Activated CD4-positive, alpha-beta T cell treated with anti-CD3 and anti-CD28 coated beads, Interleukin-10, Interleukin-2, amounts not matched to agents 100 ng/mL and 50 ng/mL, durations not matched to agents 16 hours and 8 hours (primary cell): Measurements from ENCODE around the gene WASF3.
"Not testable (repeated sequence)": the region's sequence is repeated elsewhere in the genome, so short reads cannot be mapped to it uniquely, and the experiment has no call there.

Experiments used
- DNase-seq: peaks from one replicate; pipeline ENCODE4 v3.0.0-alpha.2; 2020

WASF3 gene

DNA sequence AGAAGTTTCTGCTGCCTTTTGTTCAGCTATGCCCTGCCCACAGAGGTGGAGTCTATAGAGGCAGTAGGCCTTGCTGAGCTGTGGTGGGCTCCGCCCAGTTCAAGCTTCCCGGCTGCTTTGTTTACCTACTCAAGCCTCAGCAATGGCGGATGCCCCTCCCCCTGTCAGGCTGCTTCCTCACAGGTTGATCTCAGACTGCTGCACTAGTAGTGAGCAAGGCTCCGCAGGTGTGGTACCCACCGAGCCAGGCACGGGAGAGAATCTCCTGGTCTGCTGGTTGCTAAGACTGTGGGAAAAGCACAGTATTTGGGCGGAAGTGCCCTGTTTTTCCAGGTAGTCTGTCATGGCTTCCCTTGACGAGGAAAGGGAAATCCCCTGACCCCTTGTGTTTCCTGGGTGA, 78.6 kb downstream of the WASF3 start:
- not testable (repeated sequence) for DNase-seq

DNA sequence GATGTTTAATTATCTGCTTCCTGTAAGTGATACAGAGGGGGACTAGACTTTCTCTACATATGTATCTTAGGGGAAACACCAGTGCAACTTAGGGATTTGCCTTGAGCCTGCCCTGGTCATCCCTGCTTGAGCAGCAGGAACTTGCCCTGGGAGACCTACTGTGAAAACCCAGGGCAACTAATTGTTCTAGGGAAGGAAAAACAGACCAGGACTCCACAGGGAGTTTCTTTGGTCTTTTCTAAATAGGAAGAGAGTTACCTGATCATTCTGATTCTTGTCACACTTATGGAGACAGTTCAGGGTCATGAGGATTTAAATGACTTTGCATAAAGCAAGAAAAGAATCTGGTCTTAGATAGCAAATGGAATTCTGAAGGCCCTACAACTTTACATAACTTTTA, 89.1 kb downstream of the WASF3 start:
- no peak for DNase-seq

DNA sequence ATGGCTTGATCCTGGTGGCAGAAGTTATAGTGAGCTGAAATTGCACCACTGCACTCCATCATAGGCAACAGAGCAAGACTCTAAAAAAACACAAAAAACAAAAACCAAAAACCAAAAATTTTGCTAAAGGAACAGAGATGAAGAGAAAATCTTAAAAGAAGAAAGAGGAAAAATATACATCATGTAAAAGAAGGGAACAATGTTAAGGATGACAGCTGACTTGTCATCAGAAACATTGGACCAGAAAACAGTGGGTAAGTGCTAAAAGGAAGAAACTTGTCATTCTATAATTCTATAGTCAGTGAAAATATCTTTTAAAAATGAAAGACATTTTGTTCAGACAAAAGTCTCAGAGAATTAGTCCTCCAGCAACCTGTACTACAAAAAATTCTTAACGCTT, 93.8 kb downstream of the WASF3 start:
- no peak for DNase-seq

DNA sequence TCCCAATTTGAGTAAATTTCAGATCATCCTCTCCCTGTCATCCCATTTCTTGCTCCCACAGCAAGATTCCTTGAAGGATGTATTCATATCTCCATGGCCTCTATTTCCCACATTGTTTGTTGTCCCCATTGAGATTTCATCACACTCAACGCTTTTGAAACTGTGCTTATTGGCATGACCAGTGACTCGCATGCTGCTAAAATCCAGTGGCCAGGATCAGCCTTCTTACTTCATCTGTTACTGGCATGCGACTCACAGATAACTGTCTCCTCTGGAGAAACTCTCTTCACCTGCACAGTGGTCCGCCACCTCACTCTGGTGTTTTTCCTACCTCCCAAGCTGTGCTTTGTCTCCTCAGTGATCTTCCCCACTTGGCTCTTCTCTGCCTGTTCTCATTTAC, 95.8 kb downstream of the WASF3 start:
- DNase-seq: no peak

DNA sequence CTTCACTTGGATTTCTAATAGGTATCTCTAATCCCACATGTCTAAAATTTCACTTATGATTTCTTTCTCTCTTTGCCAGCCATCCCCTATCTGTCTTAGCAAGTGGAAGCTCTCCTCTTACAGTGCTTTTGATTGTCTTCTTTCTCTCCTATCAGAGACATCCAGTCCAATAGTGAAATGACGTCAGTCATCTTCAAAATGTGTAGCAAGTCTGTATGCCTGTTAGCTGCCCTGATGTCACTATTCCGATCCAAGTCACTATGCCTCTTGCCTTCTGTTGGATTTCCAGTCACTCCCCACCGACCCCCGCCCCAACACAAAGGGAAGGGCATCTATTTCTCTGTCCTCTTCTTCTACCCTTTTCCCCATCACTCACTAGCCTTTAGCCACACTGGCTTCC, 96.4 kb downstream of the WASF3 start:
- no peak for DNase-seq

DNA sequence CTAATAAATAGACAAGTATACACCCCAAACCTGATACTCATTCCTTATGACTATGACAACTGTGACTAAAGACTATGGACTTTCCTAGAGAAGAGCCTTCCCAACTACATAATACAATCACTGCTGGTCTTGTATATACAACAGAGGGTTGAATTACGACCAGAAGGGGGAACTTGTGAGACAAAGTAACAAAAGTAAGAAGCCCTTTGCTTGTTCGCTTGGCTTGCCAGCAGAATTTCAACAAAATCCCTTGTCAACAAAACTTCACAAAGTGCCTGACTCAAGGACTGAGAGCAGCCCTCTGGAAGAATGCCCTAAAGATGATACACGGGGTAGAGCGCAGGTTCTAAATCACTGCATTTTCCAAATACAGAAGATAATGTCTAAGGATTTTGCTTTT, 99.4 kb downstream of the WASF3 start:
- no peak for DNase-seq

DNA sequence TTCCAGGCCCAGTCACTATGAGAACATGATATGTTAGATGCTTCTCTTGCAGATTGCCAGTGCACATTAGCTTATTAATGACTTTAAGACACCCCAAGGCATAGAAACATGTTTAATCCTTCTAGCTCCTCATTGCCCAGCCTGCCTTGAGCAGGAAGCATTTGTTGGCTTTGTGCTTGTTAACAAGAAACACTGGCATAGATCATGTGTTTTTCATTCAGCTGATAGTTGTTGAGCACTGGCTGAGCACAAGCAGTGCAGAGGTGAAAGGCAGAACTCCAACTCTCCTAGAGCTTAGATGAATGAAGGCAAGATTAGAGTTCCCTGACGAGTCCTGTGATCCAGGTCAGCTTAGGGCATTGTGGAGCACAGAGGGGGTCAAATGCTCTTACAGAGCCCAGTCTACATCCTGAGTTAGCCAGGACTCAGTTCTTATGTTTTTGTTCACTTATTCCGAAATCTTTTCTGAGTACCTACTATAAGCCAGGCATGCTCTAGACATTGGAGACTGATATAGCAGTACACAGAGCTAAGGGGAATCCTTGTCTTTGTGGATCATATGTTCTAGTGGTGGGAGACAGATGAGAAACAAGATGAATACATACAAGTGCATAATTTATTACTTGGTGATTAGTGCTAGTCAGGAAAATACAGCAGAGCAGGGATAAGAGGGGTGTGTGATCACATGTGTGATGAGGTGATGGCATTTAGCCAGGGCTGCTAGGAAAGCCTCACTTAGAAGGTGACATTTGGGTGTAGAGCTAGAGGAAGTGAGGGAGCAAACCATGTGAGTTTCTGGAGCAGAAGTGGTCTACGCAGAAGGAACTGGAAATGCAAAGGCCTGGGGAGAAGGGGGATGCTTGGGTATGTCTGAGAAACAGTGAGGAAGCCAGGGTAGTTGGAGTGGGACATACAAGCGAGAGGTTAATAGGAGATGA, 101.2 kb downstream of the WASF3 start:
- DNase-seq: no peak

DNA sequence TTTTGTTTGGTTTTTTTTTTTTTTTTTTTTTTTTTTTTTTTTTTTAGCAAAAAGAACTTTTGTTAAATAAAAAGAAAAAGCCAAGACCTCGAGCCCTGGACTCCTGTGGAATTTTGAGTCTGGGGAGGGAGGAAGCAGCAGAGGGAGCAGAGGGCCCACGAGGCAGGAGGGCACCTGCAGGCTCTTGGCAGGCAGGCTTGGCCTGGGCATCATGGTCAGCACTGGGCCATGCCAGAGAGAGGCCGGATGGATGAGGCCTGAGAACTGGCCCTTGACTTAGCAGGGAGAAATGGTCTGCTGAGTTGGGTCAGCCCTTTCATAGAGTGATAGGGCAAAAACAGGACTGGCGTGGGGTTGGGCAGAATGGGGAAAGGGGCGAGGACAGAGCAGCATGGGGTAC, 102.7 kb downstream of the WASF3 start:
- DNase-seq: no peak

DNA sequence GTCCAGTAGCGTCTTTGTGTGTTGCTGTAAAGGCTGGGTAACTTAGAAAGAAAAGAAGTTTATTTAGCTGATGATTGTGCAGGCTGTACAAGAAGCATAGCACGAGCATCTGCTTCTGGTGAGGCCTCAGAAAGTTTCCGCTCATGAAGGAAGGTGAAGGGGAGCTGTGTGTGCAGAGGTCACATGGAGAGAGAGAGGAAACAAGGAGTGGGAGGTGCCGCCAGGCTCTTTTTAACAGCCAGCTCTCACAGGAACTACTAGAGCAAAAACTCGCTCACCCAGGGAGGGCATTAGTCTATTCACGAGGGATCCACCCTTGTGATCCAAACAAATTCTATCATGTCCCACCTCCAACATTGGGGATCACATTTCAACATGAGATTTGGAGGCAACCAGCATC, 103.3 kb downstream of the WASF3 start:
- no peak for DNase-seq

DNA sequence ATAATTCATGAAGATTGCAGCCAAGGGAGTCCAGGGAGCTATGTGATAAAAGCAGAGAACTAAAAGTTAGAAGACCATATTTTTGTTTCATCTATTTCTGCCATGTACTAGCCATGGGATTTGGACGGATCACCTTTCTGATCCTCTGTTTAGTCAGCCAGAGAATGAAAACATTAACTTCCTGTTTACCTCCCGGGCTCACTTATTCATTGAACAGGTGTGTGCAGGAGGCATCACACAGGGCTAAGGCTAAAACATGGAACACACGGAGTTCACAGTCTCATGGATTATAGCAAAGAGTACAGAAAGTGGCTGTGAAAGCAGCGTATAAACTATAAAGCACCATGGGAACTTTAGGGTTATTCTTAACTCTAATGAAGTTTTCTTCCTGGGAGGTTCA, 106.3 kb downstream of the WASF3 start:
- DNase-seq: no peak

DNA sequence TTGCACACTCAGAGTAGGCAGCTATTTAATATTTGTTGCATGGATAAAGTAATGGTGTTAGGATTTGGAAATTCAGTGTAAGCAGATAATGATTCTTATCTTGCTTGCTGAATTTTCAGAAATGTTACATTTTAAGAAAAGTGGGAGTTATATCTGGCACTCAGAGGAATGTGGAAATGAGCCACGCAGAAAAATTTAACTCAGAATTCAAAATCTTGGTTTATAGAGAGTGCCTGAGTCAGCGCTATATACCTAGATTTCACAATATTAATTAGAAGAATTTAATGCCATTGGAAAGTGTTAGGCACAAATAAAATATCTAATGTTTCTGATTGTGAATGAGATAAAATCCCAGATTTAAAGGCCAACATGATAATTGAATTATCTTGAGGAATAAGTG, 106.8 kb downstream of the WASF3 start:
- no peak for DNase-seq

DNA sequence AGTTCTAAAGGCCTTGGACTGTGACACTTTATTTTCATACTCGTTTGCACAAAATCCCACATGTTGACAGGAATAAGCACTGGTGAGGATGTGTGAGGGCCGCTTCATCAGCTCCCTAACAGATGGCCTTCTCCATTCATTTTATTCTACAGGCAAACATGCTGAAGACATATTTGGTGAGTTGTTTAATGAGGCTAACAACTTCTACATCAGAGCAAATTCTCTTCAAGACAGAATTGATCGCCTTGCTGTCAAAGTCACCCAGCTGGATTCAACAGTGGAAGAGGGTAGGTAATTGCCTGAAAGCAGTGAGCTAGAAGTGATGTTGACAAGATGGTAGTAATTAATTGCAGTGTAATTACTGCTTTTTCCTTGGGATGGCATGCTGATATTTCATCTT, 107.4 kb downstream of the WASF3 start:
- no peak for DNase-seq

DNA sequence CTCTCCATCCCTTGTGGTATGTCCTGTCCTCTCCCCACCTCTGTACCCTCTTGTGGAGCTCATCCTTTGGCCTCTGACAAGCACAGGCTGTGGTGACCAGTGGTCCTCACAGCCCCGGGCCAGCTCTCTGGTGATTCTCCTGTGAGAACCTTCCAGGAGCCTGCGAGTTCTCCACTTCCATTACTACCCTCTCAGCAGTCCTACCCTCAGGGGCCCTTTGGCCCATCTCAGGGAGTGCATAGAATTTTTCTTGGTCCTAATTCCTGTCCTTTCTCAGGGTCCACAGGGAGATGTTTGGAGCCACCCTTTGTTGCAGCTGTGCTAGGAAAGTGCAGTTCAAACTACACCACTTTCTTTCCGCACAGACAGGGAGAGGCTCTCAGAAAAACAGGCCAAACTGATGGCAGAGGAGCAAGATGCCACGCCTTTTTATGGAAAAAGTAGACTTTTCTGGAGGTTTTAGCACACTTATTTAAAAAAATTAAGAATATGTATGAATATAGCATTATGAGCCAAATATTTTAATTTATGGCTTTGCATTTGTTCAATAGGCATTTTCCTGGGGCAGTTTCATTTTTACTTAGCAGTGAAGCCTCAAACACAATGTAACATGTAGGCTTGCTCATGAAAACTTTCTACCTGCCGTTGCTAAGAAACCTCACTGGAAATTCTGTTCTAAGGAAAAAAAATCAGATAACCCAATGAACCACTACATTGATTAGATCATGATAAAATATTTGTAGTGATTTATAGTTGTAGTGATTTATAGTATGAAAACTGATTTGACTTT, 111.1 kb downstream of the WASF3 start:
- no peak for DNase-seq

DNA sequence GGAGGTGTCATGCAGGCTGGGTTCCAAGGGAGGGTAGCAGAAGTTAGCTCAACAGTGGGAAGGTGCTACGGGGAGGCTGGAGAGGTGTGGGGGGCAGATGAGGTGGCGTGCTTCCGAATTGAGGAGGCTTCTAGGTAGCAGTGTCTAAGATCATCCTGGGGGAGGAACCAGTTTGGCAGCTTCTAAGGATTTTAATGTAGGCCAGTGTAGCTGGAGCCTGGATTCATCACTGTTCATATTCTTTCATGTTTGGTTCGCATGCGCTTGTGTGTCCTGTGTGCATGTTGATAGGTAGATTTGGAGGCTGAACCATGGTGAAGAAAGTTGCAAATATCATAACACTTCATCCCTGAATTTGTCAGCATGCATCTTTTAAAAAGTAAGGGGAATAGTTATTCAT, 116.4 kb downstream of the WASF3 start:
- DNase-seq: no peak

DNA sequence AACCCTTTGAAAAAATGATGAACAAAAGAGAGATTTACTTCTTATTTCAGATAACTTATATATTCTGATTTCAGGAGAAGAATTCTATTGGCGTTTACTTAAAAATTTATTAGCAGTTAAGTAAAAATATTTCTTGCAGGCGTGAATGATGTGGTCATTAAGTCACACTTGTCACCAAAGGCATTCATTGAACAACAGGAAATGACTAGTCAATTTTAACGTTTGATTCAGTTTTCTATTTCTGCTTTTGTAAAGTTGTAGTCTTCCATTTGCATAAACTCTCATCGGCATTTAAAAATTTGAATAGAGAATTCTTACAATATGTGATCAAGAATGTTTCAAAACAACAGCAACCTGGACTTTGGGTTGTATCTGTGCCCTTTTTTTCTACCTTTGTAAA, 119.7 kb downstream of the WASF3 start:
- DNase-seq: no peak

DNA sequence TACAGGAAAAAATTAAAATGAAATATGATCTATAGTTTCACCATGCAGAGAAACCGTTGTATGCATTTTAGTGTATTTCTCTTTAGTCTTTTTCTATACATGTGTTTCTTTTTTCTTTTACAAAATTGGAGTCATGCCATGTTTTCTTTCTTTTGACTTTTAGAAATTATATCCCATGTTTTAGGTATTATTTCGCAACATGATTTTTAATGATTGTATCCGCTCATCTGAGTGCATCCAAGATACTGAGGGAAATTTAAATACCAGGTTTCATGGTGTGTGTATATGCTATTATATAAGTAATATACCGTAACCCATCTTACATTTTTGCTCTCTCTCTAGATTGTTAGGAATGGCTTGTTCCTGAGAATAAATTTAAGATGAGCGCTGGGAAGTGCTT, 120.8 kb downstream of the WASF3 start:
- DNase-seq: no peak

DNA sequence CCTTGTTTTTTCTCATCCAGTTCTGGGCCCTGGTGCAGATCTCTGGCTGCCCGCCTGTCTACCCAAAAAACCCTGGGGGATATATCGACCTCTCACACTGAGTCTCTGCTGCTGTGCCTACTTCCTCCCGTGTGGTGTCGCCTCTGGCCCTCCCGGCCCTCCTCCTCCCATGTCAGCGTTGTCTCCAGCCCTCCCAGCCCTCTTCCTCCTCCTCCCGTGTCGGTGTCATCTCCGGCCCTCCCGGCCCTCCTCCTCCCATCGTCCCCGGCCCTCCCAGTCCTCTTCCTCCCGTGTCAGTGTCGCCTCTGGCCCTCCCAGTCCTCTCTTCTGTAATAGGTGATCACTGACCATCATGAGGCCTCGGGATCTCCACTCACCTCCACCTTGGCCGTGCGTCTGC, 121.3 kb downstream of the WASF3 start:
- DNase-seq: no peak

DNA sequence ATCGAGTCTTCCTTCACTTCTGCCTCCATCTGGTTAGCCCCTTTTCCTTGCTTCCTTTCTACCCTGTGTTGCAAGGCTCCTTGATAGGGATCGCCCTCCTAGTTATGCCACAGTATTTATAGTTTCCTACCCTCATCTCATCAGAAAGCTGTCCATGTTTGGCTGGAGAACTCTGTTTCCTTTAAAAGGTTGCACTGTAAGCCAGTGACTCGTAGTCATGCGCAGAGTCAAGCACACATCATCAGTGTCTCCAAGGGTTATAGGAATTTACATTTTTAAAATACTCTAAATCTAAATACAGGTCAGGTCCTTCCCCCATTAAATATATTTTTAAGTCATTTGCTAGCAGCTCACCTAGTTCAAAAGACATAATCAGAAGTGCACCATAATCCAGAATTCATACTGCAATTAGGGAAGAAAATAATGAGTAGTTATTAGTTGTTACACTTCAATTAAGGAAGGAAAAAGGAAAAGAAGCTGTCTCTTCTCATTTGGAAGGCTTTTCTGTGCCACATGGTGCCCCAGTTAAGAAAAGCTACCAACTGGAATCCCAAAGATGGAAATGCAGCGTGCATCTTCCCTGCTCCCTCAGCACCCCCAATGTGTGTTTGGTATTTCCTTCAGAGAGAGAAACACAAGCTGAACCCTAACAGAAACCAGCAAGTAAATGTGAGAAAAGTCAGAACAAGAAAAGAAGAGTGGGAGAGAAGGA, 122.1 kb downstream of the WASF3 start:
- DNase-seq: no peak

DNA sequence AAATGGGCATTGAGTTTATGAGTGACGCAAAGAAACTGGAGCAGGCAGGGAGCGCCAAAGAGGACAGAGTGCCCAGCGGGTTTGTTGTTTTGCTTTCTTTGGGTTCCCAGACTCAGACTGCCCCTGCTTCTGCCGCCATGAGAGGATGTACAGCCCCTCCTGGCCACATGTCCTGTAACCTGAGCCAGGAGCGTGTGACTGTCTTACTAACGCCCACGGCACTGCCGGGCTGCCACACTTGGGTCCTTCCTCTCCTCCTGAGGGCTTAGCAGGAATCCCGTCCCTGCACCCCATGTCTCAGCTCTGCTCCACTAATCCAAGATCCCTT, 122.6 kb downstream of the WASF3 start:
- DNase-seq: no peak

DNA sequence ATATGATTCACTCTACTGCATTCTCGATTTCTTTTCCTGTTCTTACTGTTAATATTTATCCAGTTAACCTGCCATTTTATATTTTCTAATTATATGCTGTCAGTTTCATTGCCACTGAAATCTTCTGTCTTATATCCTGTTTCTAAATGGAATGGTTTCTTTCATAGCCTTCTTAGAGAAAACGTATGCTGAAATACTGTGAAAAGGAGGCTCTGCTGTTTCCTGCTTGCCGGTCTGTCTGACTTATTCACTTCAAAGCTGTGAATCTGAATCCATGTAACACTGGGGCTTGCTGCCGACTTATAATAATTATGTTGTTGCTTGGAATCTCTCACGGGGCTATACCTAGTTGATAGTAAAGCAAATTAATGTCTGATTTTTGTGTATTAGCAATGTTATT, 123.1 kb downstream of the WASF3 start:
- no peak for DNase-seq

DNA sequence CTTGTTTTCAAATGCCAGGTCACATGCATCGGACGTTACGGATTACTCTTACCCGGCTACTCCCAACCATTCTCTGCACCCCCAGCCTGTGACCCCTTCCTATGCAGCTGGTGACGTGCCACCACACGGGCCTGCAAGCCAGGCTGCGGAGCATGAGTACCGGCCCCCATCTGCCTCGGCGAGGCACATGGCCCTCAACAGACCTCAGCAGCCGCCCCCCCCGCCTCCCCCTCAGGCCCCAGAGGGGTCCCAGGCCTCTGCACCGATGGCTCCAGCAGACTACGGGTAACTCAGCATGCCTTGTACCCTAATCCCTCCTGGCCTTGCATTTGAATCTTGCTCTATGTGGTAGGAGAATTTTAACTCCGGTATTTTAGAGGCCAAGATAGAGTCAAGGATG, 123.6 kb downstream of the WASF3 start:
- no peak for DNase-seq

DNA sequence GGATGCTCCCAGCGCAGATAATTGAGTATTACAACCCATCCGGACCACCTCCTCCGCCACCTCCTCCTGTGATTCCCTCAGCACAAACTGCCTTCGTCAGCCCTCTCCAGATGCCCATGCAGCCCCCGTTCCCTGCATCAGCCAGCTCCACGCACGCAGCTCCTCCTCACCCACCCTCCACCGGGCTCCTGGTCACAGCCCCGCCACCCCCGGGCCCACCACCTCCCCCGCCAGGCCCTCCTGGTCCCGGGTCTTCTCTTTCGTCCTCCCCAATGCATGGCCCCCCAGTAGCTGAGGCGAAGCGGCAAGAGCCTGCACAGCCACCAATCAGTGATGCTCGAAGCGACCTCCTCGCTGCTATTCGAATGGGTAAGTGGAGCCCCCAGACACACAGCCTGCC, 125.1 kb downstream of the WASF3 start:
- DNase-seq: no peak

DNA sequence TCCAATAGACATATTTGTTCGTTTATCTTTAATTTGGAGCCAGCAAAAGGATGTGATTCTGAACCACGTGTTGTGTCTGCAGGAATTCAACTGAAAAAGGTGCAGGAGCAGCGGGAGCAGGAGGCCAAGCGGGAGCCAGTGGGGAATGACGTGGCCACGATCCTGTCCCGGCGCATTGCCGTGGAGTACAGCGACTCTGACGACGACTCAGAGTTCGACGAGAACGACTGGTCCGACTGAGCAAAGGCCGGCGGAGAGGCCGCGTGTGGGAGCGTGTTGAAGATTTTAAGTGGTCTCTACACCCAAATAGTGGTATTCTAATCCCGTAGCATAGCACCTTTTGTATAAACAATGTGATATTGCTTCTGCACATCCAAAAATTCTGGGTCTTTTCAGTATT, 128.1 kb downstream of the WASF3 start:
- DNase-seq: no peak

DNA sequence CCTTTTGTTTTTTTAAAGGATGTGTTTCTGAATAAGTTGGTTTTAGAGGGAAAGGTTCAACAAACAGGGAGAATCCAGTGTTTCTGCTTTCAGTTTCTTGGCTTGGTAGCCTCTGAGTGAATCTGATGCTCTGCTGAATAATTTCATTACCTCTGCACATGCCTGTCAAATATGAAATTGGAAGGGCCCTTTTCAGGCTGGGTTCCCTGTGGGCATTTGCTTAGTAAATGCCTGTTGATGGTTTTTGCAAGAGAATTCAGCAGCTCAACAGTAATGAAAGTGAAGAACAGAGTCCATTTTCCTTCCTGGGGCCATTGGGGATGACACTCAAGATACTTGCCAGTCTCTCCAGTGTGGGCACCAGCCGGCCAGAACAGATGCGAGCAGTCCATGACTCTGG, 128.8 kb downstream of the WASF3 start:
- no peak for DNase-seq
